Measurements from ENCODE around the gene WNK3. TPM values are rescaled to one million over a fixed set of nuclear protein-coding genes. Genes with fewer than 3 reads are reported as not detected.

WNK3 gene
- polyA plus RNA-seq, 2 of the 4 experiments (the other 2 are of a cell fraction) = 0.08 TPM; not detected in 1

- H3K4me3 ChIP-seq = no peak overlapping the region
- FAIRE-seq = no peak
- TF ChIP-seq JUNB (IDR thresholded peaks at IDR 0.05) (no peak), ELK1 (IDR thresholded peaks at IDR 0.05; ENCODE audit: low read depth, low read length) (no peak), MAFK (IDR thresholded peaks at IDR 0.05; ENCODE audit: partially characterized antibody) (no peak), NPAS2 (CRISPR knock-in tag; IDR thresholded peaks at IDR 0.05; ENCODE audit: borderline replicate concordance) (no peak), FOXS1 (CRISPR knock-in tag; IDR thresholded peaks at IDR 0.05) (no peak), ESRRA (IDR thresholded peaks at IDR 0.05; ENCODE audit: borderline replicate concordance, low read length) (no peak), BCL3 (IDR thresholded peaks at IDR 0.05) (no peak), HDAC2 (IDR thresholded peaks at IDR 0.05) (no peak)
- WGBS (ENCODE audit: missing lambda C conversion rate) = 50% methylated on average over 3 of the region's 3 CpGs
- no peak for ATAC-seq
- ChIA-PET CTCF (no interaction called here), POLR2A (no interaction called here)
- H3K9me3 ChIP-seq = no peaks in the 10 kb centered on the region
- no peaks in the 10 kb centered on the region for H3K4me1 ChIP-seq
- H3K27ac ChIP-seq = no peak overlapping the region
- H3K4me2 ChIP-seq = no peak overlapping the region
- DNase-seq (ENCODE audit: low read depth in 1 of 2, low spot score in 1 of 2) = no peak
Measured at GRCh38 chrX:54208531-54208930, 149.3 kb downstream of the WNK3 start.

- no peak for ATAC-seq
- TF ChIP-seq CEBPB (IDR thresholded peaks at IDR 0.05) = no peak
- TF ChIP-seq PHF8 (IDR thresholded peaks at IDR 0.05; ENCODE audit: borderline replicate concordance, low read depth) = no peak
- TF ChIP-seq POLR2A (IDR thresholded peaks at IDR 0.05; ENCODE audit: low read length) = no peak
- TF ChIP-seq EP300 (IDR thresholded peaks at IDR 0.05) = no peak
- TF ChIP-seq ELK1 (IDR thresholded peaks at IDR 0.05; ENCODE audit: low read depth, low read length) = no peak
- TF ChIP-seq HEYL (CRISPR knock-in tag; IDR thresholded peaks at IDR 0.05) = no peak
- TF ChIP-seq MAX (IDR thresholded peaks at IDR 0.05) = no peak
- POLR2A ChIA-PET = no interaction called here
- no peak for FAIRE-seq
- no peak for DNase-seq (ENCODE audit: low read depth in 1 of 2, low spot score in 1 of 2)
- Histone ChIP-seq H3K4me3 (no peak overlapping the region), H3K4me1 (no peaks in the 10 kb centered on the region), H3K27ac (no peak overlapping the region), H3K9me3 (no peaks in the 10 kb centered on the region), H3K4me2 (no peak overlapping the region)
- CTCF ChIA-PET = no interaction called here
- WGBS (ENCODE audit: missing lambda C conversion rate) = 41% methylated on average over 6 of the region's 6 CpGs
Measured at GRCh38 chrX:54198262-54198661, 159.6 kb downstream of the WNK3 start.

- H3K4me3 ChIP-seq = no peak overlapping the region
- no peaks in the 10 kb centered on the region for H3K4me1 ChIP-seq
- DNase-seq (ENCODE audit: low read depth in 1 of 2, low spot score in 1 of 2) (no peak), FAIRE-seq (no peak), ATAC-seq (no peak)
- POLR2A ChIA-PET = no interaction called here
- no peak overlapping the region for H3K4me2 ChIP-seq
- CTCF ChIA-PET = no interaction called here
- TF ChIP-seq RARB (CRISPR knock-in tag; IDR thresholded peaks at IDR 0.05) (no peak), ZNF302 (CRISPR knock-in tag; IDR thresholded peaks at IDR 0.05) (no peak), EHMT2 (IDR thresholded peaks at IDR 0.05; ENCODE audit: low read depth) (no peak), PBX3 (IDR thresholded peaks at IDR 0.05) (no peak), RNF2 (IDR thresholded peaks at IDR 0.05; ENCODE audit: borderline replicate concordance, low read depth) (no peak), HES2 (IDR thresholded peaks at IDR 0.05) (no peak), JUN (IDR thresholded peaks at IDR 0.05) (no peak)
- H3K27ac ChIP-seq = no peak overlapping the region
- no peaks in the 10 kb centered on the region for H3K9me3 ChIP-seq
Measured at GRCh38 chrX:54194982-54195588, 162.8 kb downstream of the WNK3 start.

Data from A549 (cell line).